ENCODE measurements around the gene KRT76.

DNA sequence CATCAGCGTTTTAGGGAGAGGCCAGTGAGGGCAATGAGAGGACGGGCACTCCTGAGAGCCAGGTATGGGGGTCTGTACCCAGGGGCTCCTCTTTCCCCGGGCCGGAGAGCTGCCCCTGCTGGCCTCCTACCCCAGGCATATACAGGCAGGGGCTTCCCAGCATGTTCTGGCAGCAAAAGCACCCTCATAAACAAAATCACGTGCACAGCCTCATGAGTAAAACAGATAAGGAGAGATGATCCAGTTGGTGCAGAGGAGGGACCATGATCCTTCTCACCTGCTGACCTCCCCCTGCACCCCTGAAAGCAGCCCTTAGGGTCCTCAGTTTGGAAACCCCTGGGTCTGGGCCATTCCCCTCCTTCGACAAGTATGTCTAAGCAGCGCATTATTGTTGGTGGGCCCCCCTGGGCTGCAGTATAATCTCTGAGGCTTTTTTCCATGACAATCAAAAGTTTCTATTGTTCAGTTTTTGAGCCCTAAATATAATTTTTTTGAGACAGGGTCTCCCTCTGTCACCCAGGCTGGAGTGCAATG lies 41.8 kb upstream of the KRT76 start:
- TF ChIP-seq, protein P1, sequence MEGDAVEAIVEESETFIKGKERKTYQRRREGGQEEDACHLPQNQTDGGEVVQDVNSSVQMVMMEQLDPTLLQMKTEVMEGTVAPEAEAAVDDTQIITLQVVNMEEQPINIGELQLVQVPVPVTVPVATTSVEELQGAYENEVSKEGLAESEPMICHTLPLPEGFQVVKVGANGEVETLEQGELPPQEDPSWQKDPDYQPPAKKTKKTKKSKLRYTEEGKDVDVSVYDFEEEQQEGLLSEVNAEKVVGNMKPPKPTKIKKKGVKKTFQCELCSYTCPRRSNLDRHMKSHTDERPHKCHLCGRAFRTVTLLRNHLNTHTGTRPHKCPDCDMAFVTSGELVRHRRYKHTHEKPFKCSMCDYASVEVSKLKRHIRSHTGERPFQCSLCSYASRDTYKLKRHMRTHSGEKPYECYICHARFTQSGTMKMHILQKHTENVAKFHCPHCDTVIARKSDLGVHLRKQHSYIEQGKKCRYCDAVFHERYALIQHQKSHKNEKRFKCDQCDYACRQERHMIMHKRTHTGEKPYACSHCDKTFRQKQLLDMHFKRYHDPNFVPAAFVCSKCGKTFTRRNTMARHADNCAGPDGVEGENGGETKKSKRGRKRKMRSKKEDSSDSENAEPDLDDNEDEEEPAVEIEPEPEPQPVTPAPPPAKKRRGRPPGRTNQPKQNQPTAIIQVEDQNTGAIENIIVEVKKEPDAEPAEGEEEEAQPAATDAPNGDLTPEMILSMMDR (IDR thresholded peaks at IDR 0.05; ENCODE audit: low read depth, low read length) = no peak
- no peak for TF ChIP-seq EZH2phosphoT487 (IDR thresholded peaks at IDR 0.05; ENCODE audit: low read depth)
